ENCODE results near the gene WDTC1.
"Not testable (repeated sequence)": the region's sequence is repeated elsewhere in the genome, so short reads cannot be mapped to it uniquely, and the experiment has no call there.

The WDTC1 gene

DNA sequence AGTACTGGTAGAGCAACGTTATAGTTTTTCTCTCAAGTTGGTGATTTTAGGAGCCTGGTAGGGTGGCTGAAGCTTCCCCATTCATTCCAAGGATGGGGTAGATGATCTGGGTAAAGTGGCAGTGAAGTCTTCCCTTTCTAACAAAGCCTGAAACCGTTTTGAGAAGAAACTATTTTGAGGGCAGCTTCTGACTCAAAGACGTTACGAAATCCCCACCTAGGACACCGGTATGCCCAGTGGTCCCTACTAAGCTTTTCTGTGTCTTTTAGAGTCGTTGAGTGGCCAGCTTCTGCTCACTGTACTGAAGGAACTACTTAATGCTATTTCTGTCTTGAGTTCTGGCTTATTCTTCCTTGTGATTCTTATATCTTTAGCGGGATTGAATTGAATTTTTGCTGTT, 1.4 kb downstream of the WDTC1 start:
- DNase-seq (ENCODE audit: low spot score): no peak
- TF ChIP-seq, protein P1, sequence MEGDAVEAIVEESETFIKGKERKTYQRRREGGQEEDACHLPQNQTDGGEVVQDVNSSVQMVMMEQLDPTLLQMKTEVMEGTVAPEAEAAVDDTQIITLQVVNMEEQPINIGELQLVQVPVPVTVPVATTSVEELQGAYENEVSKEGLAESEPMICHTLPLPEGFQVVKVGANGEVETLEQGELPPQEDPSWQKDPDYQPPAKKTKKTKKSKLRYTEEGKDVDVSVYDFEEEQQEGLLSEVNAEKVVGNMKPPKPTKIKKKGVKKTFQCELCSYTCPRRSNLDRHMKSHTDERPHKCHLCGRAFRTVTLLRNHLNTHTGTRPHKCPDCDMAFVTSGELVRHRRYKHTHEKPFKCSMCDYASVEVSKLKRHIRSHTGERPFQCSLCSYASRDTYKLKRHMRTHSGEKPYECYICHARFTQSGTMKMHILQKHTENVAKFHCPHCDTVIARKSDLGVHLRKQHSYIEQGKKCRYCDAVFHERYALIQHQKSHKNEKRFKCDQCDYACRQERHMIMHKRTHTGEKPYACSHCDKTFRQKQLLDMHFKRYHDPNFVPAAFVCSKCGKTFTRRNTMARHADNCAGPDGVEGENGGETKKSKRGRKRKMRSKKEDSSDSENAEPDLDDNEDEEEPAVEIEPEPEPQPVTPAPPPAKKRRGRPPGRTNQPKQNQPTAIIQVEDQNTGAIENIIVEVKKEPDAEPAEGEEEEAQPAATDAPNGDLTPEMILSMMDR (IDR thresholded peaks at IDR 0.05; ENCODE audit: extremely low read depth, missing control alignments): no peak

DNA sequence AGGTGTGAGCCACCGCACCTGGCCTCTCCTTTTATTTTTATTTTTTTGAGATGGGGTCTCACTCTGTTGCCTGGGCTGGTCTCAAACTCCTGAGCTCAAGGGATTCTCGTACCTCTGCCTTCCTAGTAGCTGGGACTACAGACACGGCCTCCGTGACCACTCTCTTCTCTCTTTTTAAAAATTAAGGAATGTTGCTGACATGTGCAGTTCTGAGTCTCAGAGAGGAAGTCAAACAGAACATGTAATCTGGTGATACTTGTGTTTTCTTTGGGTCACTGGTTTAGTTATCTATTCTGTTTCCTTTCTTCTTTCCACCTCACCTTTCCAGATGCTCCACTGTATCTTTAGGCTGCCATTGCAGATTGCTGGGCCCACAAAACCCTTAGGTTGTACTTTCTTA, 2.7 kb downstream of the WDTC1 start:
- TF ChIP-seq, protein P1 (IDR thresholded peaks at IDR 0.05; ENCODE audit: extremely low read depth, missing control alignments): no peak
- no peak for DNase-seq (ENCODE audit: low spot score)

DNA sequence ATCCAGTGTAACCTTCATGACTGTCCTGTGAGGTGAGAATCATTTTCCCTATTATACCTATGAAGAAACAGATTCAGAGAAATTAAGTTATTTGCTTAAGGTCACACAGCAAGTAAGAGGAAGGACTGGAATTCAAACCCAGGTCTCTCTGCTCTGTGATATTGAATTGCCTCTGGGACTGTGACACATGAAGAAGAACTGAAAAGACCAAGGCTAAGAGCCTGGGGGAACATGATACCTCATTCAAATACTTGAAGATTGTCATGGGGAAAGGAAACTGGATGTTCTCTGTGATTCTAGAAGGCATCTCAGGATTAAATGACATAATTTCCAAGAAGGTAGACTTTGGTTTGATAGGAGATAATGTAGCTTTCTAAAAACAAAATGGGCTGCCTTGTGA, 3.6 kb downstream of the WDTC1 start:
- TF ChIP-seq, protein P1 (IDR thresholded peaks at IDR 0.05; ENCODE audit: extremely low read depth, missing control alignments): no peak
- DNase-seq (ENCODE audit: low spot score): no peak

DNA sequence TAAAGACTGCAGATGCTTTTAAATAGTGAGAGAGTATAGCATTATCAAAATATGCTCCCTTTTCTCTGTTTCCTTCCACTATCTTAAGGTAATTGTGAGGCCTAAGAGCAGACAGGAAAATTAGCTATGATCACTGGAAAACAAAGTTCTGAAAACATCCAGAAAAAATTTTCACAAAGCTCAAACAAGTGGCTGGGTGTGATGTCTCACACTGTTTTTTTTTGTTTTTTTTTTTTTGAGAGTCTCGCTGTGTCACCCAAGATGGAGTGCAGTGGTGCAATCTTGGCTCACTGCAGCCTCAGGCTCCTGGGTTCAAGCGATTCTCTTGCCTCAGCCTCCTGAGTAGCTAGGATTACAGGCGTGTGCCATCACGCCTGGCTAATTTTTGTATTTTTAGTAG, 7.2 kb downstream of the WDTC1 start:
- DNase-seq (ENCODE audit: low spot score): no peak
- TF ChIP-seq, protein P1 (IDR thresholded peaks at IDR 0.05; ENCODE audit: extremely low read depth, missing control alignments): no peak

DNA sequence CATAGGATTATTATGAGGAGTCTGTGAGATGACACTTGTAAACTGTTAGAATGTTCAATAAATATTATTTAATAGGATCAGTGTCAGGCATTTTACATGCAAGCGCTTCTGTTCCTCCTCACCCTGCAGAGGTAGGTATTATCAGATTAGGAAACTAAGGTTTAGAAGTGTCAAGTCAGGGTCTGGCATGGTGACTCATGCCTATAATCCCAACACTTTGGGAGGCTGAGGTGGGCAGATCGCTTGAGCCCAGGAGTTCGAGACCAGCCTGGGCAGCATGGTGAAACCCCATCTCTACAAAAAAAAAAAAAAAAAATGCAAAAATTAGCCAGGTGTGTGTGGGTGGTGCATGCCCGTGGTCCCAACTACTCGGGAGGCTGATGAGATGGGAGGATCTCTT, 9.2 kb downstream of the WDTC1 start:
- not testable (repeated sequence) for DNase-seq (ENCODE audit: low spot score)

DNA sequence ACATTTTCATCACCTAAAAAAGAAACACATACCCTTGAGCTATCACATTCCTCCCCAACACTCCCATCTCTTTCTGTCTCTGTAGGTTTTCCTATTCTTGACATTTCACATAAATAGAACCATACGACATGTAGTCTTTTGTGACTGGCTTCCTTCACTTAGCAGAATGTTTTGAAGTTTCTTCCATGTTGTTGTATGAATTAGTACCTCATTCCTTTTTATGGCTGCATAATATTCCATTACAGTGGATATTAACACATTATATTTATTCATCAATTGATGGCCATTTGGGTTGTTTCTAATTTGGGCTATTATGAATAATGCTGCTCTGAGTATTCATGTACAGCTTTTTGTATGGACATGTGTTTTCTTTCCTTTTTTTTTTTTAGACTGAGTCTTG, 11.8 kb downstream of the WDTC1 start:
- DNase-seq (ENCODE audit: low spot score): no peak
- TF ChIP-seq, protein P1 (IDR thresholded peaks at IDR 0.05; ENCODE audit: extremely low read depth, missing control alignments): no peak

DNA sequence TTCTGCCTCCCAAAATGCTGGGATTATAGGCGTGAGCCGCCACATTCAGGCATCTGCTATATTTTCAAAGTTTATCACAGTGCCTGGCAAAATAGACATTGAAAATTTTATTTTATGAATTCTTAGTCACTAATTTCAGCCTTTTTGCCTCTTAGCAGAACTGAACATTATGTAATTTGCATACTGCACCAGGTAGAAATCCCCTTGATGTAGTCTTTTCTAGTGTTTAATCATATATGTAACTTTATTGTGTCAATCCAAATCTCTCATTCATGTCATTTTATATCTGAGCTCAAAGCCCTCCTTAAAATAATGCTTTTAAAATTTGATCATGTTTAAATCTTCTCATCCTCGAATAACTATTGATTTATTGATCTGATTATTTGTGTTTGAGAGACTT, 19.2 kb downstream of the WDTC1 start:
- TF ChIP-seq, protein P1 (IDR thresholded peaks at IDR 0.05; ENCODE audit: extremely low read depth, missing control alignments): no peak
- DNase-seq (ENCODE audit: low spot score): peak; percentile 28

DNA sequence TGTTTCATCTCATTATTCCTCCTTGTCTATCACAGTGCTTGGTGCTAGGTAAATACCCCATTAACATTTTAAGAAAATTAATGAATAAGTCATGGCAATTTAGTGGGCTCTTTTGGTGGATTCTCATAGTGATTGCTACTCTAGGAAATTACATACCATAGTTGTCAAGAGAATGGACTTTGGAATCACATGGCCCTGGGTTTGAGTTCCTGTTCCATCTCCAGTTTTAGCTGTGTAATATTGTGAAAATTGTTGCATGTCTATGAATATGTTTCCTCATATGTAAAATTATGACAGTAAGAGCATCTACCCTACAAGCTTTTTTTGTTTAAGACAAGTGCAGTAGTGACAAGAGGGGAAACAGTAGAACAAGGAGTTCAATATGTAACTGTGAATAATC, 20.7 kb downstream of the WDTC1 start:
- TF ChIP-seq, protein P1 (IDR thresholded peaks at IDR 0.05; ENCODE audit: extremely low read depth, missing control alignments): no peak
- no peak for DNase-seq (ENCODE audit: low spot score)
